Cardiac fibroblast (primary cell): ENCODE measurements around the gene KCTD13.

Experiments
- DNase-seq, 2 donors: peaks; one replicate each; pipeline versions ENCODE4 v3.0.0 to v3.0.0-alpha.2; 2010; ENCODE audit warnings: low read depth in 2 of 2
- H3K4me3 ChIP-seq, 2 donors: replicated peaks in 1 of 2; 1 replicate in 1 of 2; 2 replicates in 1 of 2; pipeline ENCODE4 v1.5.1; 2011; ENCODE audit warnings: low read depth in 2 of 2, low read length in 2 of 2, mild to moderate bottlenecking in 2 of 2, moderate library complexity in 1 of 2
- CTCF ChIP-seq: IDR thresholded peaks from one replicate; pipeline ENCODE4 v1.5.1; 2011; ENCODE audit warnings: low read depth, mild to moderate bottlenecking, low read length, inconsistent platforms

Gene KCTD13

DNA sequence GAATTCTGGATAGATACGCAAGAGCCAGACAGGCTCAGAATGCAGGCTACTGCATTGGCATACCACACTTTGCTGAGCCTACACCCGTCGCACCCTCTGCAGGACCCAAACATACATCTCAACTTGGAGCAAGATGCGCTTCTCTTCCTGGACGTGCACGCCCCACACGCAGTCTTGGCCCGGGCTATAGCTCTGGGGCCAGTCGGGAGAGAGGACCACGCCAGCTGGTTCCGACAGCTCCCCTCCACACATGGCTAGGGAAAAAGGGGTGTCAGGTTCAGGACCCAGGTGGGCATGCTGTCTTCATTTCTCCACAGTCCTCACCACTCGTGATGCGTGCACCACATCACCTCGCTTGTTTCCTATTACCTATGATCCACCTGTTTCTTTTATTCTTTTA lies 47.9 kb downstream of the KCTD13 start:
- no peak for DNase-seq
- no peak for TF ChIP-seq CTCF
- no peak overlapping the region for H3K4me3 ChIP-seq

DNA sequence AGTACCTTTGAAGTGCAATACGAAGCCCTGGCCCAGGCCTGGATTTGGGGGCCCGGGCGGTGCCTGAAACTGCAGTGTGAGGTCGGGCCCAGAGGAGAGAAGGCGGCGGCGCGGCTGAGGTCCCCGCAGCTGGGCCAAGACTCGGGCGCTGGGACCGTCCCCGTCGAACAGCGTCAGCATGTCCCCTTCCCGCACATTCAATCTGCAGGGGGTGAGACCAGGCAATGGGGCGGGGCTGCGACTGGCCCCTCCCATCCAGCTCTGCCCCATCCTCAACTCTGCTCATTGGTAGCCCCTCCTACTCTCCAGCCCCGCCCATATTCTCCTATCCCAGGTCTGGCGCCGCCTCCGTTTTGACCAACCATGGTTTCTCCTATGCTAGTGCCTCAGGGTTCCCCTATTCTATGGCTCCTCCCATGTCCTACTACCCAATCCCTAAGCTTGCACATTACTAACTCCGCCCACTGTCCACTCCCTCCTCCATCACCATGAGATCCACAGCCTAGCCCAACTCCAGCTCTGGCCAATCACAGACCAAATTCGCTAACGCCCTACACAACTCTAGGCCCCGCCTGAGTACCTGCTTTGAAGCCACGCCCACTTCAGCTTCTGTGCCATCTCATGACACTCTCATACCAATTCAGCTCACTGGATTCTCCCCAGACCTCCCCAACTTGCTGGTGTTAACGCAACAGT lies 48.6 kb downstream of the KCTD13 start:
- TF ChIP-seq CTCF, result no peak
- no peak overlapping the region for H3K4me3 ChIP-seq
- DNase-seq, result peak; percentile 32 to 35

DNA sequence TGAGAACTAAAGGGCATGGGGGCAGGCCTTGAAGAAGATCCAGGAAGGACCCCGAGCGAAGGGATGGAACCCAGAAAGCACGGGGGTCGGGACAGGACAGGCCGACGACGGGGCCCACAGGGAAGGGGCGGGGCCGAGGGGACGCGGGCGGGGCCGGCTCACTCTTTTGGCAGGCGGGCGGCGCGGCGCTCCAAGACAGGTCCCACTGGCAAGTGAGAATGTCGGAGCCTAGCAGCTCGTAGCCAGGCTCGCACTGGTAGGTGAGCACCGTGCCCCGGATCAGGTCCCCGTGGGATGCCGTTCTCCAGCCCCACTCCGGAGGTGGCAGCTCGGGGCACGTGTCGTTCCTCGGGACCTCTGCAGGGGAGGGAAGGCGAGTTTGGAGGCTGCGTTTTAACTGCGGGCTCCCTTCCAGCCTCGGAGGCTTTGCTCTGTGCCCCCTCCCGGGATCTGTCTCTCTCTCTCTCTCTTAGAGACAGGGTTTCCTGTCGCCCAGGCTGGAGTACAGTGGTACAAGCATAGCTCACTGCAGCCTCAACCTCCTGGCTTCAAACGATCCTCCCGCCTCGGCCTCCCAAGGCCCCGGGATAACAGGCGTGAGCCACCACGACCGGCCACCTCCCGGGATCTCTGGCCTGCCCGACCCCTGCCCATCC lies 49.3 kb downstream of the KCTD13 start:
- no peak for TF ChIP-seq CTCF
- peak overlapping the region; percentile 18 to 22 for H3K4me3 ChIP-seq
- no peak for DNase-seq

DNA sequence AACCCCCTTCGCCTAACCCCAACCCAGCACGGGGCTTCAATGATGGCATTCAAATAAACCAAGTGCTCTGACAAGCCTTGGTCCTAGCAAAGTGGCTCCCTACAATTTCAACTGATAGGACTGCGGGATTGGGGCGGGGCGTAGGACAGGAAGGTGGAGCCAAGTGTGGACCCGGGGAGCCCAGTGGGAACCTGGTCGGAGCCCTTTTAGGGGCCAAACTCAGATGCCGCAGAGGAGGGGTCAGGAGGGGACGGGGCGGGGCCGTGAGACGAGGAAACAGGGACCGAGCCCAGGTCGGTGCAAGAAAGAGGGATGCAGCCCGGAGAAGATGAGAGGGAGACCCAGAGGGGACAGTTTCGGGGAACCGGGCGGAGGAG lies 49.8 kb downstream of the KCTD13 start:
- no peak for DNase-seq
- peak overlapping the region; percentile 18 to 22 for H3K4me3 ChIP-seq
- no peak for TF ChIP-seq CTCF

DNA sequence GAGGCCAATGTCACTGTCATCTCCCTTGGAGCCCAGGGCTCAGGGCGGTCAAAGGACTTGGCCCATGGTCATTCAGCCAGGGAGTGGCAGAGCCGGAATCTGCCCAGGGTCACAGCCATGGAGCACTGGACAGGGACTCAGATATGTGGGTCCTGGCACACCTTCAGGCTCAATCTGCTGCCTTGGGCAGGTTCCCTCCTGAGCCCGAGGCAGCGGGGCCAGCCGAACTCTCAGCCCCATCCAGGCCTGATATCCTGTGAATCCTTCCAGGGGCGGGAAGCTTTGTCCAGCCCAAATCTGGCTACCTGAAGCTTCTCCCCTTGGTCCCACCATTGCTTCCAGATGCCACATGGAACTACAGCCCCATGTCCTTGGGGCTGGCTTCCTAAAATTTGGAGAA lies 50.8 kb downstream of the KCTD13 start:
- no peak overlapping the region for H3K4me3 ChIP-seq
- TF ChIP-seq CTCF, result no peak
- DNase-seq, result no peak

GRCh38 chr16:29873319-29873718 lies 52.7 kb downstream of the KCTD13 start:
- H3K4me3 ChIP-seq, result no peak overlapping the region
- no peak for TF ChIP-seq CTCF
- DNase-seq, result no peak
